NCI-H82 (cell line): ENCODE data around the gene TMEM95.

ENCODE experiments used
- DNase-seq: peaks from one replicate; lab custom pipeline; 2025; lab: John Stamatoyannopoulos, UW

Gene TMEM95

DNA sequence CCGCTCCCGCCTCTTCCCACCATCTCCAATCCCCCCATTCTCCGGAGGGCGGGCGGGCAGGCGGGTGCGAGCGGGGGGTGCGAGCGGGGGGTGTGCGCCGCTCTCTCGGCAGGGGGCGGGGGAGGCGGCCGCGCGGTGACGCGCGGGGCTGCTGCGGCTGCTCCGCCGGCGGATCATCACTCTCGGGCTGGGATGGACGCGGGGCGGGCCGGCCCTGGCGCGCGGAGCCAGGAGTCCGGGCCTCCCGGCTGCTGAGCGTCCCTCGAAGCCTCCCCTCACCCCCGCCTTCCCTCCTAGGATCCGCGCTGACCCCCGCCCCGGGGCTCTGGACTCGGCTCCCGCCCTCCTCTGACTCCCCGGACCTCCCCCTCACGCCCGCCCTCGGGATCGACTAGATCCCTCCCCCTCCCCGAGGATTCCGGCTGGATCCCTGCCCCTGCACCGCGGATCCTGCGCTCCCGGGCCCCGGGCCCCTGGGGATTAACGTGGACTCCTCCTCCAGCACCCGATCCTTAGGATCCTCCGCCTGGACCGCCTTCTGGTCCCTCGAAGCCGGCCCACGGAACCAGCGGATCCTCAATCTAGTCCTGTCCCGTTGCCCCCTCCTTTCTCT lies 49.9 kb downstream of the TMEM95 start:
- DNase-seq, result peak; percentile 81

DNA sequence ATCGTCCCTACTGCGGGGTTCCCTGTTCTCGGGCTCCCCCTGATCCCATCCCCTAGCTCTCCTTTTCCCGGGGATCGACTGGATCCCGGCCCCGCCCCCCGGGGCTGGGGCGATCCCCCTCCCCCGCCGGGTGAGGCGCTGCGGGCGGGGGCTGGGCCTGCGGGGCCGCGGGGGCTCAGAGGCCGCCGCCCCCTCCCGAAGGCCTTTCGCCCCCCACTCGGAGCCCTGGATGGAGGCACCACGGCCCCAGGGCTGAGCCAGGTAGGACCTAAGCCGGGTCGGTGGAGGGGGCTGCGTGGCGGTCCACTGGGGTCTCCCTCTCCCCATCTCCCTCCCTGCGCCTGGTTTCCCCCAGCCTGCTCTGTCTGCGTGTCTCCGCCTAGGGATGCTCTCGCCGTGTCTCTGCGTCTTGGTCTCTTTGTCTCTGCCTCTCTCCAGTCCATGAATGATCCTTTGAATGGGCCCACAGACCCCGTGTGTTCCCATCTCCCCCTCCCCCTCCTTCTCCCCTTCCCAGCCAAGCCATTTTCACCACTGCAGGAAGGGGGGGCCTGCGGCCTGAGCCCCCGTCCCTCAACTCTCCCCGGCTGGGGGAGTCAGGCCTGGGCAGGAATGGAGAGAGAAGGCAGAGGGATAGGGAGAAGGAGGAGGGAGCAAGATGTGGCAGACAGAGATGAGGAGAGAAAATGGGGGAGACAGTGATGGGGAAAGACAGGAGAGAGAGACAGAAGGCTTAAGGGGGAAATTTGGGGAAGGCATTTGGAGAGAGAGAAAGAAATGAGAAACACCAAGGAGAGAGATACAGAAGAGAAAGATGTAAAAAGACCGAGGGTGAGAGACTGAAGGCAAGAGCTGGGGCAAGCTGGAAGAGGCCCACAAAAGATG lies 50.6 kb downstream of the TMEM95 start:
- peak; percentile 60 for DNase-seq

DNA sequence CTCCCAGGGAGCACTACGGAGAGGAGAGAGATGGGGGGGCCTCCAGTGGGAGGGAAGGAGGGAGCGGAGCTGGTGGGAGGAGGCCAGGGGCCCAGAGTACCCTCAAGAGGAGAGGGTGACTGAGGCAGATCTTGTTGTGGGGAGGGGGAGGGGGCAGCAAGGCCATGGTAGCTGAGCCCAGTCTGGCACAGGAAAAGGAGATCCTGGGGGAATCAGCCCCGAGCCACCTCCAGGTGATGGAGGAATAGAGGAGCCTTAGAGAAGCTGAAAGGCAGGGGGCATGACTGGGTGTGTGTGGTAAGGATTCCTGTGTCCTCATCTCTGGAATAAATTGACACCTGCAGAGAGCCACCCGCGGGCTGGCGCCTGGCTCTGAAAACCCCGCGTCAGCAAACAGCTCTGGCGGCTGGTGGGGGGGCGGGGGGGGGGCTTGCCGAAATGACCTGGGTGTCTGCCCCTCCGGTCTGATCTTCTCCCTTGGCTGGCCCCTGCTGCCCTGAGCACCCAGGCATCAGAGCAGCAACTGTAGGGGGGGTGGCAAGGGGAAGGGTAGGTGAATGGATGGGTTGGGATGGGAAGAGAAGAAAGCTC lies 51.4 kb downstream of the TMEM95 start:
- peak; percentile 43 for DNase-seq
